ENCODE results near the gene CLCA2. TPM values are rescaled to one million over a fixed set of nuclear protein-coding genes. Genes with fewer than 3 reads are reported as not detected.
A peak's percentile ranks its signal among the peaks of the same experiment; 100 is the strongest.

Gene CLCA2
- total and polyA plus RNA-seq, 7 donors = 0.01 TPM; not detected in 6

DNA sequence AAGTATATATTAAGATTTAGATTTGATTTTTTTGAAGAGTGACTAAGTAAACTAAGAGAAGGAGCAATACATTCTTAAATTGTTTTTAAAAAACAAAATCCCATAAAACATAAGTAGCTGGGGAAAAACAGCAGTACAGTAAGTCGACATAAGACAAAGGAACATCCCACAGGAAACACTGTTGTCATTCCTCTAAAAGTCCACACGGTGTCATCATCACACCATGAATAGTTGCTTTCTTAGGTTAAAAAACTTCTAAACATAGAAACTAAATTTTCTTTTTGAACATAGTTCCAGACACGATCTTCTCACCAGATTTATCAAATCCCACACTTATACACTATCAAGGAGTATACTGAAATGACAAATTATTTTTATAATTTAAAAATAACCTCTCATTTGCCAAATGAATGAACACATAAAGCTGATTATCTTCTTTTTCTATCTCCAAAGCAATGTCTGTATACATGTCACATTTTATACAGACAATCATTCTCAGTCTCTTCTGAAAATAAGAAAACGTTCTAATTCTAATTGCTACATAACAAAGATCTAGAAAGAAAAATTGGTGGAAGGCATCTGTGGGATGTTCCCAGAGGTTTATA is 43.6 kb upstream of the CLCA2 start:
- intact Hi-C loops (cut with DNase I) = loop anchor here (5.0 to 10.0 kb wide), 3 partner anchors 122 to 704 kb away; no protein-coding TSS in a partner anchor
- Histone ChIP-seq H3K36me3 (ENCODE audit: insufficient read depth in 1 of 2, low read depth in 1 of 2) (peaks cover 0 to 8% of the 10 kb centered on the region in 2 donors), H3K9me3 (no peaks in the 10 kb centered on the region), H3K4me1 (no peaks in the 10 kb centered on the region), H3K27ac (no peak overlapping the region), H3K27me3 (ENCODE audit: insufficient read depth in 3 of 3, low read length in 2 of 3) (no peaks in the 10 kb centered on the region), H3K4me3 (peak overlapping the region; percentile 19)
- WGBS, 3 donors = 4 to 6% (median 6%) methylated on average over 4 of the region's 4 CpGs
- DNase-seq (no peak), ATAC-seq (peak in 3 of 4 donors; percentile 57 to 83 (median 72))
- TF ChIP-seq, protein P1, sequence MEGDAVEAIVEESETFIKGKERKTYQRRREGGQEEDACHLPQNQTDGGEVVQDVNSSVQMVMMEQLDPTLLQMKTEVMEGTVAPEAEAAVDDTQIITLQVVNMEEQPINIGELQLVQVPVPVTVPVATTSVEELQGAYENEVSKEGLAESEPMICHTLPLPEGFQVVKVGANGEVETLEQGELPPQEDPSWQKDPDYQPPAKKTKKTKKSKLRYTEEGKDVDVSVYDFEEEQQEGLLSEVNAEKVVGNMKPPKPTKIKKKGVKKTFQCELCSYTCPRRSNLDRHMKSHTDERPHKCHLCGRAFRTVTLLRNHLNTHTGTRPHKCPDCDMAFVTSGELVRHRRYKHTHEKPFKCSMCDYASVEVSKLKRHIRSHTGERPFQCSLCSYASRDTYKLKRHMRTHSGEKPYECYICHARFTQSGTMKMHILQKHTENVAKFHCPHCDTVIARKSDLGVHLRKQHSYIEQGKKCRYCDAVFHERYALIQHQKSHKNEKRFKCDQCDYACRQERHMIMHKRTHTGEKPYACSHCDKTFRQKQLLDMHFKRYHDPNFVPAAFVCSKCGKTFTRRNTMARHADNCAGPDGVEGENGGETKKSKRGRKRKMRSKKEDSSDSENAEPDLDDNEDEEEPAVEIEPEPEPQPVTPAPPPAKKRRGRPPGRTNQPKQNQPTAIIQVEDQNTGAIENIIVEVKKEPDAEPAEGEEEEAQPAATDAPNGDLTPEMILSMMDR (IDR thresholded peaks at IDR 0.05) = peak; percentile 85

DNA sequence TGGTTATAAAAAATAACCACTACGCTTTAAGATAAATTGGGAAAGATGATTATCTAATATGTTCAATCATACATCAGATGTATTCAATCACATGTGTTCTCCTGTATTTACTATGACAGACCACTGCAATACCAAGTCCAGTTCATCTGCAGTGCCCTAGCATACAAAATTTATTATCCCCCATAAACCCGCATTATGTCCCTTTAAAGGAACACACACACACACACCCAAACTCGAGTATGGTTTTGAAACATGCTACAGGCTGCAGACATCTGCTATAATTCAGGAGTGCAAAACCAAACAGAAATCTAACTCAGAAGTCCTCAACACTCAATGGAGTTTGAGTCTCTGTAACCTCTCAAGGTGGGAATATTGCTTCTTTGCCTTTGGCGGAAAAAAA is 42.7 kb upstream of the CLCA2 start:
- Histone ChIP-seq H3K27ac (no peak overlapping the region), H3K36me3 (ENCODE audit: insufficient read depth in 1 of 2, low read depth in 1 of 2) (no peaks in the 10 kb centered on the region), H3K27me3 (ENCODE audit: insufficient read depth in 3 of 3, low read length in 2 of 3) (no peaks in the 10 kb centered on the region), H3K4me1 (no peaks in the 10 kb centered on the region), H3K4me3 (no peak overlapping the region), H3K9me3 (no peaks in the 10 kb centered on the region)
- WGBS, 3 donors = 66 to 73% (median 67%) methylated on average over 4 of the region's 4 CpGs
- DNase-seq = no peak
- intact Hi-C loops (cut with DNase I) = loop anchor here (5.0 to 10.0 kb wide), 3 partner anchors 121 to 704 kb away; no protein-coding TSS in a partner anchor
- peak in 1 of 4 donors; percentile 26 for ATAC-seq
- TF ChIP-seq, protein P1 (IDR thresholded peaks at IDR 0.05) = no peak

DNA sequence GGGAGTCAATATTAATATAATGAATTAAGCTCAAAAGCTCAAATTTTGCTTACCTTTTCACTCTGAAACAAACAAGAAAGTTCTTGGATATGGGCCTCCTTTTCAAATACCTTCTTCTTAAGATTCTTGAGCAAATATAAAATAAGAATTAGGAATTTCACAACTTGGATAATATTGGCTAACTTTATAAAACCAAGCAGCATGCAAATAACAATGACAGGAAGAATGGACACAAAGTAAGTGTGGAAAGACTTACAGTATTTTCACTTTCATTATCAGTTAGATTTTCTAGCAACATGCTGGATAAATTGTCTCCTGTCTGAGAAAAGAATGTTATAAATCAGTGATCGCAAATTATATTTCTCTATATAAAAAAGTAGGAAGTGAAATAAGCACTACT is 41.1 kb upstream of the CLCA2 start:
- intact Hi-C loops (cut with DNase I) = loop anchor here (5.0 to 10.0 kb wide), 3 partner anchors 119 to 702 kb away; no protein-coding TSS in a partner anchor
- Histone ChIP-seq H3K36me3 (ENCODE audit: insufficient read depth in 1 of 2, low read depth in 1 of 2) (no peaks in the 10 kb centered on the region), H3K9me3 (no peaks in the 10 kb centered on the region), H3K27me3 (ENCODE audit: insufficient read depth in 3 of 3, low read length in 2 of 3) (no peaks in the 10 kb centered on the region), H3K4me1 (no peaks in the 10 kb centered on the region), H3K27ac (peak overlapping the region; percentile 12), H3K4me3 (peak overlapping the region; percentile 43)
- TF ChIP-seq, protein P1 (IDR thresholded peaks at IDR 0.05) = no peak
- 75 to 81% (median 76%) methylated on average over 1 of the region's 1 CpG for WGBS, 3 donors
- no peak for ATAC-seq
- no peak for DNase-seq

DNA sequence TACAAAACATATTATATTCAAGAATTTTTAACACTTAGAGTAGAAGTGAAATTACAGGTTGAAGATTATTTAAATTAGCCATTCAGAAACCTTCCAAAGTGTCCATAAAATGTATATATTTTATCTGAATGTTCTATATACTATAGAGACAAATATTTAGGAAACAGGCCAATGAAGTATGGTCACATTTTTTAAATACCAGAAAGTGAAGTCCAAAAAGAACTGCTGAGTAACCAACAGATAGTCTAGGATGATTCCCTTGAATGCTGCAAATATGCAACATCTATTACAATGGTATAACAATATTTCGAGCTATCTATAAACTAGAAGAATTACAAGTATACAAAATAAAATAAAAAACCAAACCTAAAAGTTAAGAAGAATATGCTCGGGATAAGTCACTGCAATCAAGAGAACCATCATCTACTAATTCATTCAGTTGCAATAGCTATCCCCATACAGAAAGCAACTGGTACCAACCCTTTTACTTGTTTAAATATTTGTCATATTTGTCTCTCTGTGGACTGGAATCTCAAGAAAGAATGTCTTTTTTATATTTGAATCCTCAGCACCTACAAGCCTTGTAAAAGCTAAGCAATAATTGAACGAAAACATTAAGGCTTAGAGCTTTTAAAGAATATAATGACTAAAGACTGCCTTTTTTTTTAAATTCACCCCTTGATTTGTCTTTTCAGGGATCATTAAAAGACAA is 35.9 kb upstream of the CLCA2 start:
- no peak for ATAC-seq
- H3K27me3 ChIP-seq (ENCODE audit: insufficient read depth in 3 of 3, low read length in 2 of 3) = no peaks in the 10 kb centered on the region
- TF ChIP-seq, protein P1 (IDR thresholded peaks at IDR 0.05) = no peak
- H3K9me3 ChIP-seq = peaks cover 6% of the 10 kb centered on the region
- 94 to 95% (median 95%) methylated on average over 3 of the region's 3 CpGs for WGBS, 3 donors
- H3K27ac ChIP-seq = no peak overlapping the region
- intact Hi-C loops (cut with DNase I) = loop anchor here in 1 of 2 donors (10.0 kb wide), 1 partner anchor 697 kb away; no protein-coding TSS in a partner anchor
- H3K4me3 ChIP-seq = no peak overlapping the region
- no peaks in the 10 kb centered on the region for H3K36me3 ChIP-seq (ENCODE audit: insufficient read depth in 1 of 2, low read depth in 1 of 2)
- DNase-seq = no peak
- no peaks in the 10 kb centered on the region for H3K4me1 ChIP-seq
